ENCODE measurements around the gene CDH4.

DNA sequence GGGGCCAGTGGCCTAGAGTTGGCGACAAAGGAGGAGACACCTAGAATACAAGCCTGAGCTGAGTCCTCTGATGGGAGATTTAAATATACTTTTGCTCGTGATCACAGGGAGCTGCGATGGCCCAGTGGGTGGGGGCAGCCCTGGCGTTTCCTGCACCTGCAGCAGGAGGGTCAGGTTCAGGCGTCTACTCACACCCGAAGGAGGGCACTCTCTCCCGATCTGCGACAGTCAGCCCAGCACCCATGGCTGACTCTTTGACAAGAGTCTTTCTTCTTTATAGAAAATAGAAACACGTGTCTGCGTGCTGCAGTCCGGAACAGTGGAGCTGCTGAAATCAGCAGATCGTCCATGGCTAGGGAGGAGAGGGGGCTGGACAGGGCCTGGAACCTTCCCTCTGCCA, 338.2 kb downstream of the CDH4 start:
- no peak for TF ChIP-seq POLR2A (IDR thresholded peaks at IDR 0.05; ENCODE audit: low read depth, low read length)
- TF ChIP-seq, protein P1, sequence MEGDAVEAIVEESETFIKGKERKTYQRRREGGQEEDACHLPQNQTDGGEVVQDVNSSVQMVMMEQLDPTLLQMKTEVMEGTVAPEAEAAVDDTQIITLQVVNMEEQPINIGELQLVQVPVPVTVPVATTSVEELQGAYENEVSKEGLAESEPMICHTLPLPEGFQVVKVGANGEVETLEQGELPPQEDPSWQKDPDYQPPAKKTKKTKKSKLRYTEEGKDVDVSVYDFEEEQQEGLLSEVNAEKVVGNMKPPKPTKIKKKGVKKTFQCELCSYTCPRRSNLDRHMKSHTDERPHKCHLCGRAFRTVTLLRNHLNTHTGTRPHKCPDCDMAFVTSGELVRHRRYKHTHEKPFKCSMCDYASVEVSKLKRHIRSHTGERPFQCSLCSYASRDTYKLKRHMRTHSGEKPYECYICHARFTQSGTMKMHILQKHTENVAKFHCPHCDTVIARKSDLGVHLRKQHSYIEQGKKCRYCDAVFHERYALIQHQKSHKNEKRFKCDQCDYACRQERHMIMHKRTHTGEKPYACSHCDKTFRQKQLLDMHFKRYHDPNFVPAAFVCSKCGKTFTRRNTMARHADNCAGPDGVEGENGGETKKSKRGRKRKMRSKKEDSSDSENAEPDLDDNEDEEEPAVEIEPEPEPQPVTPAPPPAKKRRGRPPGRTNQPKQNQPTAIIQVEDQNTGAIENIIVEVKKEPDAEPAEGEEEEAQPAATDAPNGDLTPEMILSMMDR (IDR thresholded peaks at IDR 0.05; ENCODE audit: extremely low read depth in 1 of 2, insufficient read depth in 1 of 2, low read depth in 1 of 2, low read length in 2 of 2) = no peak

Data from endothelial cell of umbilical vein (primary cell).